Measurements from ENCODE around the gene LMO3. TPM values are rescaled to one million over a fixed set of nuclear protein-coding genes. Genes with fewer than 3 reads are reported as not detected.

LMO3 gene
- total RNA-seq, 1 donor from 2014 or later: 1.6 TPM

- Mint-ChIP-seq H3K4me3 (ENCODE audit: unreplicated experiment) (no peak overlapping the region), H3K4me1 (ENCODE audit: unreplicated experiment) (no peaks in the 10 kb centered on the region), H3K27me3 (ENCODE audit: unreplicated experiment) (peaks cover 20% of the 10 kb centered on the region), H3K27ac (ENCODE audit: unreplicated experiment) (no peak overlapping the region), H3K36me3 (ENCODE audit: unreplicated experiment) (no peaks in the 10 kb centered on the region), H3K9me3 (ENCODE audit: unreplicated experiment) (no peaks in the 10 kb centered on the region)
- DNase-seq (ENCODE audit: extremely low spot score, unreplicated experiment): no peak
- TF ChIP-seq CTCF (IDR thresholded peaks at IDR 0.05): no peak
Measured at GRCh38 chr12:16619537-16619936, 13.6 kb upstream of the LMO3 start.

- no peaks in the 10 kb centered on the region for H3K9me3 Mint-ChIP-seq (ENCODE audit: unreplicated experiment)
- no peaks in the 10 kb centered on the region for H3K36me3 Mint-ChIP-seq (ENCODE audit: unreplicated experiment)
- no peak overlapping the region for H3K27ac Mint-ChIP-seq (ENCODE audit: unreplicated experiment)
- no peak overlapping the region for H3K4me3 Mint-ChIP-seq (ENCODE audit: unreplicated experiment)
- TF ChIP-seq CTCF (IDR thresholded peaks at IDR 0.05): no peak
- no peaks in the 10 kb centered on the region for H3K4me1 Mint-ChIP-seq (ENCODE audit: unreplicated experiment)
- H3K27me3 Mint-ChIP-seq (ENCODE audit: unreplicated experiment): peaks cover 19% of the 10 kb centered on the region
- DNase-seq (ENCODE audit: extremely low spot score, unreplicated experiment): no peak
Measured at GRCh38 chr12:16618256-16618655, 12.3 kb upstream of the LMO3 start.

- Mint-ChIP-seq H3K4me1 (ENCODE audit: unreplicated experiment) (no peaks in the 10 kb centered on the region), H3K9me3 (ENCODE audit: unreplicated experiment) (no peaks in the 10 kb centered on the region), H3K27me3 (ENCODE audit: unreplicated experiment) (peaks cover 43% of the 10 kb centered on the region), H3K27ac (ENCODE audit: unreplicated experiment) (no peak overlapping the region), H3K4me3 (ENCODE audit: unreplicated experiment) (no peak overlapping the region), H3K36me3 (ENCODE audit: unreplicated experiment) (no peaks in the 10 kb centered on the region)
- no peak for DNase-seq (ENCODE audit: extremely low spot score, unreplicated experiment)
- no peak for TF ChIP-seq CTCF (IDR thresholded peaks at IDR 0.05)
Measured at GRCh38 chr12:16613199-16613598, 7.2 kb upstream of the LMO3 start.

- peaks cover 42% of the 10 kb centered on the region for H3K27me3 Mint-ChIP-seq (ENCODE audit: unreplicated experiment)
Measured at GRCh38 chr12:16612647-16613046, 6.7 kb upstream of the LMO3 start.

GRCh38 chr12:16611146-16611545 lies 5.2 kb upstream of the LMO3 start:
- H3K4me1 Mint-ChIP-seq (ENCODE audit: unreplicated experiment): peaks cover 12% of the 10 kb centered on the region
- no peak for DNase-seq (ENCODE audit: extremely low spot score, unreplicated experiment)
- no peak overlapping the region for H3K27ac Mint-ChIP-seq (ENCODE audit: unreplicated experiment)
- H3K9me3 Mint-ChIP-seq (ENCODE audit: unreplicated experiment): no peaks in the 10 kb centered on the region
- no peaks in the 10 kb centered on the region for H3K36me3 Mint-ChIP-seq (ENCODE audit: unreplicated experiment)
- no peak overlapping the region for H3K4me3 Mint-ChIP-seq (ENCODE audit: unreplicated experiment)
- H3K27me3 Mint-ChIP-seq (ENCODE audit: unreplicated experiment): peaks cover 49% of the 10 kb centered on the region
- no peak for TF ChIP-seq CTCF (IDR thresholded peaks at IDR 0.05)

More at GRCh38 chr12:16612647-16613046, 6.7 kb upstream of the LMO3 start:
- no peak for TF ChIP-seq CTCF (IDR thresholded peaks at IDR 0.05)
- Mint-ChIP-seq H3K9me3 (ENCODE audit: unreplicated experiment) (no peaks in the 10 kb centered on the region), H3K36me3 (ENCODE audit: unreplicated experiment) (no peaks in the 10 kb centered on the region), H3K27ac (ENCODE audit: unreplicated experiment) (no peak overlapping the region), H3K4me3 (ENCODE audit: unreplicated experiment) (no peak overlapping the region), H3K4me1 (ENCODE audit: unreplicated experiment) (no peaks in the 10 kb centered on the region)
- DNase-seq (ENCODE audit: extremely low spot score, unreplicated experiment): no peak

Measured in osteocyte (in vitro differentiated cells).